Measurements from ENCODE around the gene RHOF.

RHOF gene

DNA sequence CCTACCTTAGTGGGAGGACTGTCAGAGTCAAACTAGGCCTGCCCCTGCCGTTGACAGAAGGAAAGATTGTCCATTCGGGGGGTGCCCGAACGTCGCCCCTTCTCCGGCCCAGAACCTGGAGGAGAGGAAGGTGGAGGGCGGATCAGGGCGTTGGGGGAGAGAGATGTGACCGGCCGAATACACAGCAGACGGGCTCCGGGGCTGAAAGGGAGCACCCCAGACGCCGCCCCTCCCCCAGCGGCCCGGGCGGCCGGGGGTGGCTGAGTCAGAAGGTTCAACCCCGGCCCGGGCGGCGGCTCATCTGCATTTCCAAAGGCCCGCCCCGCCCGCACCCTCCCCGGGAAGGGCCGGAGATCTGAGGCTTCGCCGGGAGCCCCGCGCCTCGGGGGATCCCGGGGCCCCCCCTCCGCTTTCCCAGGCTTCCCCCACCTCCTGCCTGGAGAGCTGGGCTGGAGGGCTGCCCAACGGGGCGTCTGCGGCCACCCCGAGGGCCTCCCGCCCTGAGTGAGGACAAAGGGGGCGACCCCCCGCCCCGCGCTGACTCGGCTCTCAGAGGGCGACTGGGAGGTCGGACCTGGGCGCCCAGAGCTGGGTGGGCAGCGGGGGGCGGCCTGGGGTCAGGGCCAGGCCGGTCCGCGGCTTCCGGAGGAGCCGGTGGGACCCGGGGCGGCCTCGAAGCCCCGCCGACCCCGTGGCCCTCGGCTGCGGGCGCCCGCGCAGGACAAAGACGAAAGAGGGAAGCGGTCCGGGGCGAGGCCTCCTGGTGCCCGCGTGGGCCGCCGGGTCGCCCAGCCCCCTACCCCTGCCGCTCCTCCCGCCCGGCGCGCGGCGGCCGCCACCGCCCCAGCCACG lies 6.6 kb upstream of the RHOF start:
- Histone ChIP-seq H3K36me3 (ENCODE audit: control insufficient read depth in 5 of 5, insufficient read depth in 5 of 5, low read length in 5 of 5) (peaks cover 0 to 17% (median 11%) of the 10 kb centered on the region in 5 donors), H3K9me3 (ENCODE audit: control insufficient read depth in 5 of 5, low read length in 5 of 5) (no peaks in the 10 kb centered on the region), H3K27ac (ENCODE audit: low read depth, low read length) (peak overlapping the region; percentile 100), H3K4me3 (ENCODE audit: low read depth in 1 of 5, low read length in 5 of 5) (peak overlapping the region; percentile 67 to 85 (median 72)), H3K4me1 (ENCODE audit: control insufficient read depth in 5 of 5, insufficient read depth in 5 of 5, low read length in 5 of 5) (peaks cover 13 to 72% (median 65%) of the 10 kb centered on the region in 5 donors), H3K9ac (ENCODE audit: low read length in 5 of 5) (peak overlapping the region in 4 of 5 donors; percentile 64 to 98 (median 84)), H3K27me3 (ENCODE audit: control insufficient read depth in 5 of 5, insufficient read depth in 4 of 5, low read length in 5 of 5) (no peaks in the 10 kb centered on the region)

- H3K9me3 ChIP-seq (ENCODE audit: control insufficient read depth in 5 of 5, low read length in 5 of 5): no peaks in the 10 kb centered on the region
- H3K9ac ChIP-seq (ENCODE audit: low read length in 5 of 5): peak overlapping the region; percentile 31 to 84 (median 68)
- no peaks in the 10 kb centered on the region for H3K27me3 ChIP-seq (ENCODE audit: control insufficient read depth in 5 of 5, insufficient read depth in 4 of 5, low read length in 5 of 5)
- H3K4me1 ChIP-seq (ENCODE audit: control insufficient read depth in 5 of 5, insufficient read depth in 5 of 5, low read length in 5 of 5): peaks cover 18 to 77% (median 67%) of the 10 kb centered on the region in 5 donors
- peak overlapping the region; percentile 100 for H3K27ac ChIP-seq (ENCODE audit: low read depth, low read length)
- H3K4me3 ChIP-seq (ENCODE audit: low read depth in 1 of 5, low read length in 5 of 5): peak overlapping the region; percentile 61 to 85 (median 72)
- H3K36me3 ChIP-seq (ENCODE audit: control insufficient read depth in 5 of 5, insufficient read depth in 5 of 5, low read length in 5 of 5): peaks cover 0 to 17% (median 11%) of the 10 kb centered on the region in 5 donors
Observed at GRCh38 chr12:121799156-121799841, 5.8 kb upstream of the RHOF start.

- H3K27ac ChIP-seq (ENCODE audit: low read depth, low read length): peak overlapping the region; percentile 100
- H3K36me3 ChIP-seq (ENCODE audit: control insufficient read depth in 5 of 5, insufficient read depth in 5 of 5, low read length in 5 of 5): peaks cover 0 to 17% (median 11%) of the 10 kb centered on the region in 5 donors
- H3K4me1 ChIP-seq (ENCODE audit: control insufficient read depth in 5 of 5, insufficient read depth in 5 of 5, low read length in 5 of 5): peaks cover 18 to 82% (median 73%) of the 10 kb centered on the region in 5 donors
- H3K4me3 ChIP-seq (ENCODE audit: low read depth in 1 of 5, low read length in 5 of 5): peak overlapping the region; percentile 53 to 76 (median 57)
- H3K9ac ChIP-seq (ENCODE audit: low read length in 5 of 5): peak overlapping the region; percentile 13 to 68 (median 33)
- H3K27me3 ChIP-seq (ENCODE audit: control insufficient read depth in 5 of 5, insufficient read depth in 4 of 5, low read length in 5 of 5): no peaks in the 10 kb centered on the region
- H3K9me3 ChIP-seq (ENCODE audit: control insufficient read depth in 5 of 5, low read length in 5 of 5): no peaks in the 10 kb centered on the region
Observed at GRCh38 chr12:121798787-121799155, 5.3 kb upstream of the RHOF start.

DNA sequence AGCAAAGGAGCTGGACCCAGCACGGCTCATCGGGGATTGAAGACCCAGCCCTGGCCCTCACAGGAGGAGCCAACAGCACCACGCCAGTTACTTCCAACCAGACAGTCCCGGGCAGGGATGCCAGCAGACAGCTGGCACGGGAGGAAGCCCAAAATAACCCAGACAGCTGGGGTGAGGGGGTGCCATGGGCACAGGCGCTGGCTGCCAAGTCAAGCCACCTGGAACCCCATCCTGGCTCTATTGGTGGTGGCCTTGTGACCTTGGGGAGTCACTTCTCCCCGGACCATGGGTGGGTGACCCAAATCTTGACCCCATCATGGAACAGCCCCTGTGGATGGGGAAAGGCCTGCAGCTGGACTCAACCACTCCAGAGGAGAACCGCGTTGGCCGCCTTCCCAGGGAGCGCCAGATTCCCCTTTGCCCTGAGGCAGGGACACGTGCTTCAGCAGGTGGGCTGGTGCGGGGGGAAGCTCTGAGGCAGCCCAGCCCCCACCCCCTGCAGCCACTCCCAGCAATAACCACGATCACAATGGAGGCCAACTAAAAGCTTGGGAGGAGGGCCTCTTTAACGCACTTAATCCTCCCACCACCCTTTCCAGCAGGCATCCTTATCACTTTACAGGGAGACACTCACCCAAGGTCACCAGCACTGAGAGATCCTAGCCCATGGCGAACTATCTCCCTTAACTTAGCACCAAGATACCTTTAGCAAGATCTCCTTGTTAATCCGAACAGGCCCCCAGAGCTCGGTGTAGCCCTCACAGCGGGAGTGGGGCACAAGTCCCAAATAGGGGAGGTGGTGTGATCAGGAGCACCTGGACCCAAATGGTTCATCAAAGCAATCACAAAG lies 4.7 kb upstream of the RHOF start:
- Histone ChIP-seq H3K36me3 (ENCODE audit: control insufficient read depth in 5 of 5, insufficient read depth in 5 of 5, low read length in 5 of 5) (peaks cover 0 to 17% (median 11%) of the 10 kb centered on the region in 5 donors), H3K27ac (ENCODE audit: low read depth, low read length) (peak overlapping the region; percentile 100), H3K4me3 (ENCODE audit: low read depth in 1 of 5, low read length in 5 of 5) (peak overlapping the region; percentile 53 to 76 (median 57)), H3K27me3 (ENCODE audit: control insufficient read depth in 5 of 5, insufficient read depth in 4 of 5, low read length in 5 of 5) (no peaks in the 10 kb centered on the region), H3K9me3 (ENCODE audit: control insufficient read depth in 5 of 5, low read length in 5 of 5) (no peaks in the 10 kb centered on the region), H3K4me1 (ENCODE audit: control insufficient read depth in 5 of 5, insufficient read depth in 5 of 5, low read length in 5 of 5) (peaks cover 18 to 86% (median 79%) of the 10 kb centered on the region in 5 donors), H3K9ac (ENCODE audit: low read length in 5 of 5) (peak overlapping the region in 4 of 5 donors; percentile 13 to 41 (median 30))

GRCh38 chr12:121796855-121797751 lies 3.6 kb upstream of the RHOF start:
- H3K27ac ChIP-seq (ENCODE audit: low read depth, low read length): peak overlapping the region; percentile 100
- H3K4me1 ChIP-seq (ENCODE audit: control insufficient read depth in 5 of 5, insufficient read depth in 5 of 5, low read length in 5 of 5): peaks cover 18 to 81% (median 79%) of the 10 kb centered on the region in 5 donors
- H3K36me3 ChIP-seq (ENCODE audit: control insufficient read depth in 5 of 5, insufficient read depth in 5 of 5, low read length in 5 of 5): peaks cover 0 to 17% (median 11%) of the 10 kb centered on the region in 5 donors
- no peaks in the 10 kb centered on the region for H3K27me3 ChIP-seq (ENCODE audit: control insufficient read depth in 5 of 5, insufficient read depth in 4 of 5, low read length in 5 of 5)
- H3K9ac ChIP-seq (ENCODE audit: low read length in 5 of 5): peak overlapping the region in 3 of 5 donors; percentile 23 to 52 (median 51)
- peak overlapping the region; percentile 32 to 69 (median 57) for H3K4me3 ChIP-seq (ENCODE audit: low read depth in 1 of 5, low read length in 5 of 5)
- no peaks in the 10 kb centered on the region for H3K9me3 ChIP-seq (ENCODE audit: control insufficient read depth in 5 of 5, low read length in 5 of 5)

- no peaks in the 10 kb centered on the region for H3K9me3 ChIP-seq (ENCODE audit: control insufficient read depth in 5 of 5, low read length in 5 of 5)
- no peaks in the 10 kb centered on the region for H3K27me3 ChIP-seq (ENCODE audit: control insufficient read depth in 5 of 5, insufficient read depth in 4 of 5, low read length in 5 of 5)
- peak overlapping the region in 3 of 5 donors; percentile 34 to 59 (median 40) for H3K4me3 ChIP-seq (ENCODE audit: low read depth in 1 of 5, low read length in 5 of 5)
- peaks cover 0 to 17% (median 11%) of the 10 kb centered on the region in 5 donors for H3K36me3 ChIP-seq (ENCODE audit: control insufficient read depth in 5 of 5, insufficient read depth in 5 of 5, low read length in 5 of 5)
- peak overlapping the region; percentile 100 for H3K27ac ChIP-seq (ENCODE audit: low read depth, low read length)
- peaks cover 18 to 72% (median 68%) of the 10 kb centered on the region in 5 donors for H3K4me1 ChIP-seq (ENCODE audit: control insufficient read depth in 5 of 5, insufficient read depth in 5 of 5, low read length in 5 of 5)
- peak overlapping the region in 1 of 5 donors; percentile 41 for H3K9ac ChIP-seq (ENCODE audit: low read length in 5 of 5)
Observed at GRCh38 chr12:121795034-121795968, 1.8 kb upstream of the RHOF start.

DNA sequence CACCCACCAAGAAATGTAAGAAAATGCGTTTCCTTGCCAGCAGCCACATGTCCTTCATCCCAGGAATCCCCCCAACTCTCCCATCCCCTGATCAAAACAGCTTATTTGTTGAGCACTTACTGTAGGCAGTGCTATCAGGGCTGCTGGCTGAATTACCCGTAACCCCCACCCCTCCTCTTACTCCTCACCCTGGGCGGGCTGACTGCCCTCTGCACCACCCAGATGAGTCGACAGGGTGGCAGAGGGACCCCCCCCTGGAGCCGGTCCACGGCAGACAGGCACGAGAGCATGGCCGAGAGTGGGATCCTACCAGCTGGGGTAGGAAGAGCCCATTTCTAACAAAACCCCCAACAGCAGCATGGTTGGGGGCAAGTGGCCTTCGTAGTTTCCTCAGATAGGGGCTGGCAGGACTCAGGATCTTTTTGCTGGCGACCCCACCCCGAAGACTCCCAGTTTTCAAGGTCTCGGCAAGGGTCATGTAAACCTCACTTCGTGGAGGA lies 1.1 kb upstream of the RHOF start:
- H3K9me3 ChIP-seq (ENCODE audit: control insufficient read depth in 5 of 5, low read length in 5 of 5): no peaks in the 10 kb centered on the region
- peak overlapping the region in 2 of 5 donors; percentile 38 to 53 for H3K9ac ChIP-seq (ENCODE audit: low read length in 5 of 5)
- H3K4me1 ChIP-seq (ENCODE audit: control insufficient read depth in 5 of 5, insufficient read depth in 5 of 5, low read length in 5 of 5): peaks cover 18 to 77% (median 74%) of the 10 kb centered on the region in 5 donors

More for the DNA sequence above, 1.1 kb upstream of the RHOF start:
- H3K36me3 ChIP-seq (ENCODE audit: control insufficient read depth in 5 of 5, insufficient read depth in 5 of 5, low read length in 5 of 5): peaks cover 0 to 17% (median 11%) of the 10 kb centered on the region in 5 donors
- peak overlapping the region; percentile 34 to 60 (median 50) for H3K4me3 ChIP-seq (ENCODE audit: low read depth in 1 of 5, low read length in 5 of 5)
- peak overlapping the region; percentile 100 for H3K27ac ChIP-seq (ENCODE audit: low read depth, low read length)
- no peaks in the 10 kb centered on the region for H3K27me3 ChIP-seq (ENCODE audit: control insufficient read depth in 5 of 5, insufficient read depth in 4 of 5, low read length in 5 of 5)

All from subcutaneous abdominal adipose tissue (tissue), 5 donors.